GM21825 (cell line): ENCODE results near the gene THYN1.
A peak's percentile ranks its signal among the peaks of the same experiment; 100 is the strongest.

Experiments used
- ATAC-seq: cut with Tn5 transposase; IDR thresholded peaks from one replicate; pipeline ENCODE4 v1.9.1; 2021; ENCODE audit warnings: mild to moderate bottlenecking, moderate library complexity; ENCODE audit not compliant: unreplicated experiment

THYN1 gene

DNA sequence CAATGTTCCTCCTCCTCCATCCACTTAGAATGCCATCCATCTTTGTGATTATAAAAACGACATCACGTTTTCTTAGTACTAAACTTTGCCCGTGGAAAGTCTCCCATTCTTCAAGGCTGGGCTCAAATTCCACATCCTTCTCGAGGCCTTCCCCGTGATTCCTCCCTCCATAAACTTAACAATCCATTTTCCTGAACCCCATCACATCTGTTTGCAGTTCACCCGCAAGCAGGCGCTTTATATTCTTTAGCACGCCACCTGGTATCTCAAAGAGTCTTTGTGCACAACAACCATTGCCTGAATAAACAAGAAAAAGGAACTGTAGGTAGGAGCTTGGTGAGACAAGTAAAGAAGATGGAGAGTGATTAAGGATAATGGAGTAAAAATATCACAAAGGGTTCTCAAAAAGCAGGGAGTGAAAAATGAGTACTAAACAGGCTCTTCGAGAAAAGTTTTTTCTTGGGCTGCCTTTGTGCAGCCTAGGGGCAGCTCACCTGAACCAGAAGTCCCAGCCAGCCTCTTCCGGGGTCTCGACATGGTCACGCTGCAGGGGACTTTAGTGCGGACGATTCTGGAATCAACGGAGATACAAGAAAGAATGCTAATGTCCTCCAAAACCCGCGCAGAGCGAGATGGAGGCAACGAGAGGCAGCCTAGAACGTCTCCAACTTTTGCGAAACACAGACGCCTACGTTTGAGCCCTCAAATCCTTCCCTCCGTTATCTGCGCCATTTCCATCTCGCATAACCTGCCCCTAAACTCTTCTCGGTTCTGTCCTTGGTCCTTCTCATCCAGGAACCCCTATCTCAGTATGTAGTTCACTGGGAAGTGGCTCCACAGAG is 585 bp downstream of the THYN1 start:
- peak; percentile 25 for ATAC-seq

DNA sequence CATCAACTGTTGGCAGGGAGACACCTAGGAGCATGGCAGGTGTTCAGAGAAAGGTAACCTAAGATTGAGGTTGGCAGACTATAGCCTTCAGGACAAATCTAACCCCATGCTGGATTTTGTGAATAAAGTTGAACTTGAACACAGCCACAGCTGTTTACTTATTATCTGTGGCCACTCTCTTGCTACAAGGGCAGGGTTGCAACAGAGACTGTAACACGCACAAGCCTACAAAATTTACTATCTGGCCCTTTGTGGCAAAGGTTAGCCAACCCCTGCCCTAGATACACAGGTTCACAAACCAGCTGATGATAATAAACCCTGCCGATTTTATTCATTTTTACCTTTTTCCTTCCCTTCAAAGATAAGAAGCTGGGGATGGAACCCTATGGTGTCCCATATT is 2.5 kb downstream of the THYN1 start:
- no peak for ATAC-seq

- no peak for ATAC-seq
These were observed 2.9 kb downstream of the THYN1 start for GRCh38 chr11:134250246-134250645.

- no peak for ATAC-seq
These were observed 4.2 kb downstream of the THYN1 start for GRCh38 chr11:134248910-134249480.

- ATAC-seq: no peak
These were observed 6.5 kb downstream of the THYN1 start for GRCh38 chr11:134246678-134247077.

DNA sequence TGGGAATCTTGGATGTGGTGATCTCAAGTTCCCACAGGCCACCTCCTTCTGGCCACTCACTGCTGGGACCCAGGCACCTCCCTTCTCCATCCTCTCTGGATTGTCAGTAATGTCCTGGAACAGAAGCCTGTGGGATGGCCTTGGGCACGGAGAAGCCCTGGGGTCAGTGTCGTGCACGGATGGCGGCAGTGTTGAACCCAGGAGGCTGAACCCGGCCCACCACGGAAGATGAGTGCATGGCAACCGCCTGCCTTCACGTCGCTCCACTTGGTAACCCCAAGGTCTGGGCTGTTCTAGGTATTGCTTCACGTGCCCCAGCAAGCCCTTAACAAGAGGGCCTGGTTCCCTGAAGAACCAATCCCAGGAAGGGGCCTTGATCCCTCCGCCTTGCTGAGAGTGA is 7.1 kb downstream of the THYN1 start:
- ATAC-seq: no peak

DNA sequence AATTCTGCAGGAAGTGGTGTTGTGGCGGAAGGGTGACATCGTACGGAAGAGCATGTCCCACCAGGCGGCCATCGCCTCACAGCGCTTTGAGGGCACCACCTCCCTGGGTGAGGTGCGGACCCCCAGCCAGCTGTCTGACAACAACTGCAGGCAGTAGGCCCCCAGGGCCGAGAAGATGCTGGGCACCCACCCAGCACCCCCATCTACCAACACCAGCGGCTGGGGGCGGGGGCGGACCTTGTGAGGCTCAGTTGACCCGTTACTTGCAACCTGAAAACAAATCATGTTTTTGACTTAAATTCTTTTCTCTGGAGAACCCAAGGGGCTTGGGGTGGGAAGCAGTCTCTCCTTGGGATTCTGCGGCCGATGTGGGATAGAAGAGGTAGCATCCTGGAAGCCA is 7.7 kb downstream of the THYN1 start:
- ATAC-seq: no peak

GRCh38 chr11:134244593-134244992 is 8.6 kb downstream of the THYN1 start:
- peak; percentile 71 for ATAC-seq

DNA sequence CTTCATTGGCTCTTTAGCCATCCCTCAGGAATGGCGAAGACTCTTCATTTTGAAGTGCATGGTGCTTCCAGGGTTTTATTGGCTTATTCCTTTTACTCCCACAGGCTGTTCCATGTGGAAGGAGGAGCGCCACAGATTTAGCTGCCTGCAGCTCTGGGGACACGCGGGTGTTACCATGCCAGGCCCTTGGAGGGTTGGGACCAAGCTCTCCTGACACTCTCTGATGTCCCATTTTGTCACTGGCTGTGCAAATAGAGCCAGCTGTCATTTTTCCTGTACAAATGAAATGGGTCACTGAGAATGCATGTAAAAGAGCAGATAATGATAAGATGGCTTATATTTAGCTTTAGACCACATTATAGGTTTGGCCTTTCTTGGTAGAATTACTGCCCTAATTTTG is 9.2 kb downstream of the THYN1 start:
- no peak for ATAC-seq

- ATAC-seq: no peak
These were observed 10.8 kb downstream of the THYN1 start for GRCh38 chr11:134242376-134242775.

DNA sequence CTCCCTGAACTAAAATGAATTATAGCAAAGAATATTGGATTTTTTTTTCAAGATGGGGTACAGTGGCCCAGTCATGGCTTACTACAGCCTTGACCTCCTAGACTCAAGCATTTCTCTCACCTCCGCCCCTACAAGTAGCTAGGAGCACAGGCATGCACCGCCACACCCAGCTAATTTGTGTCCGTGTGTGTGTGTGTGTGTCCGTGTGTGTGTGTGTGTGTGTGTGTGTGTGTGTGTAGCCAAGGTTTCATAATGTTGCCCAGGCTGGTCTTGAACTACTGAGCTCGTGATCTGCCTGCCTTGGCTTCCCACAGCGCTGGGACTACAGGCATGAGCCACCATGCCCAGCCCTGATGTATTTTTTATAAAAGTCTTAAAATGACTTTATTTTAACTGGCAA is 12.6 kb downstream of the THYN1 start:
- ATAC-seq: no peak

DNA sequence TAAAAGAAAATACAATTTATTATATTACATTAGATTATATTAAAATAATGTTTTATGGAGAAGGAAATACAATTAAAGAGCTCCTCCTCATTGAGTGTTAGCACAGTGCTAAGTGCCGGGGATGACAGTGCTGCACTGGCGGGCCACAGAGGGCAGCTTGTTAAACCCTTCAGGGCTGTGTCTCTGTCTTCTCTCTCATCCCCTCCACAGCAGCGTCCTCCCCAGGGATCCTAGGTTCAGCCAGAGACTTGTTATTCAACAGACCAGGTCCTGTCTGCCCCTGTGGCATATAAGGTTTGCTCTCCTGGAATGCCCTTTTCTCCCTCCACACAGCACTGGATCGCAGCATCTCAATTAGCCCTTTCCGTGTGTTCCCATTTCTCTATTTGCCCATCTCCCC is 14.2 kb downstream of the THYN1 start:
- ATAC-seq: no peak

- no peak for ATAC-seq
These were observed 15.6 kb downstream of the THYN1 start for GRCh38 chr11:134237557-134237922.

DNA sequence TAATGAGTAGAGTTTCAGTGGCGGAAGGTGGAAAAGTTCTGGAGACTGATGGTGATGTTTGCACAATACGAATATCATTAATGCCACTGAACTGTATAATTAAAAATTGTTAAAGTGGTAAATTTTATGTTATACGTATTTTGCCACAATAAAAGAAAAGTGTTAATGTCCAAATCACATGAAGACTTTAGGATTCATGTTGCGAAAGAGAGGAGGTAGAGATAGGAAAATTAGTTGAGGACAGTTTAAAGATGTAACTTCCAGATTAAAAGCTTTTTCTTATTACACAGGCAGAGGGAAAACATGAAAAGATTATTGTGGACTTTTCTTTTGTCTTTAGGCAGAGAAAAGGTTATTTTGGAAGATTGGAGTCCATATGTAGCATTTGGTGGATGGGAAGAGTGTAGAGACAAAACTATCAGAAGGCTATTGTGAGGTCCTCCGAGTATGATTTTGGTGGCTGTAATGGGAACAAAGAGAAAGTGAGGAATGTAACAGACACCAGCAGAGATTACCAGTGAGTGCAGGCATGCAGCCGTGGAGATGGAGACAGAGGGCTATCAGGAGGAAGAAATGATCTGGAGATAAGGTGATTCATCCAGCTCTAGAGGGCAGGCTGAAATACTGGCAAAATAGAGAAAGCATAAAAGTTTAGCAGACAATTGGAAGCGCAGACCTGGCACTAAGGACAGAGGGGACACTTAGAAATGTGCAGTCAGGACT is 16.2 kb downstream of the THYN1 start:
- no peak for ATAC-seq

- ATAC-seq: no peak
These were observed 17.8 kb downstream of the THYN1 start for GRCh38 chr11:134235399-134235798.

GRCh38 chr11:134233729-134234179 is 19.4 kb downstream of the THYN1 start:
- ATAC-seq: no peak

DNA sequence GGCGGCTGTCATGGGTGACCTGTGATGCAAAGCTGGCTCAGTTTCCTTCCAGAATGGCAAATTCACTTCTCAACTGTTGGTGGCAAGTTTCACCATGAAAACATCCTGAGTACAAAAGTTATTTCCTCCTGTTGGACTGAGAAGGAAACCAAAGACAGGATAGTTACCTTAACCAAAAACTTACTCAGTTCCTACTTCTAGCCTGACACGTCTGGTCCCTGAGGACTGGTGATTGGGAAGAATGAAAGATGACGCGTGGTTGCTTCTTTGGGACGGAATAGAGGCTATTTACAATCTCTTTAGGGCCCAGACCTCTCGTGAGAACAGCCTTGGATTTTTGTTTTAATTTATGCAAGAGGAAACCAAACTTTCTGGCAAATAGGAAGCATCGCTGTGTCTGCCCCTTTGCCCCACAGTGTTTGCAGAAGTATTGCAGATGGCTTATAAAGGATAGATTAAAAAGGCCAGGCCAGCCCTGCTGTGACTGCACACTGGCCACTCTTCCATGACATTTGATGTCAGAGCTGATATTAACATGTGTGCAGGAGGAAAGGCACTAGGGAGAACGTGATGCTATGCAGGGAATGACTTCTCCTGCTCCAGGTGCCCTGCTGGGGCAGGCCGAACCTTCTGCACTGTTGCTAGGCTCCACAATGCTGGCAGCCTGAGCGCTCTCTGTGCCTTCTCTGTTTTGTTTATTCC is 21.0 kb downstream of the THYN1 start:
- ATAC-seq: peak; percentile 35

DNA sequence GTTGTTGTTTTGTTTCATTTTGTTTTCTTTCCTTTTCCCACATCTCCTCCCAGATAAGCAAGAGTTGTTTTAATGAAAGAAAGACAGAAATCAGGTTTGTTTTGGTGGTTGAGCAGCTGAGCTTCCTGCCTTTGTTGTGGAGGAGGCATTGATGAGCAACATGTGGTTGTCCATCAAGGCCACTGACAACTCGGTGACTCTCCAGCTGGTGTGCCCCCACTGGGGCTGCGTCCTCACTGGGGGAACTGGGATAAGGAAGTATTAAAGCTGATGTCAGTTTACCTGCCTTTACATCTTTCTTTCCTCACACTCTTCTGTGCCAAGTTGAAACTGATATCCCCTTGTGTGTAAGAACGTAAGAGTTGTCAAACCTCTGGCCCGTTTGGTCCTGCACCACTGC is 22.8 kb downstream of the THYN1 start:
- ATAC-seq: no peak

GRCh38 chr11:134229126-134229790 is 23.9 kb downstream of the THYN1 start:
- no peak for ATAC-seq

- peak; percentile 46 for ATAC-seq
These were observed 24.5 kb downstream of the THYN1 start for GRCh38 chr11:134228625-134229024.

- ATAC-seq: no peak
These were observed 26.3 kb downstream of the THYN1 start for GRCh38 chr11:134226806-134227325.
